DMS79 treated with DMSO at 0.1 percent for 48 hours (cell line): ENCODE results near the gene MRRF.
"Not testable (repeated sequence)": the region's sequence is repeated elsewhere in the genome, so short reads cannot be mapped to it uniquely, and the experiment has no call there.

Experiments
- DNase-seq: peaks from one replicate; lab custom pipeline; 2025; lab: John Stamatoyannopoulos, UW

Gene MRRF

DNA sequence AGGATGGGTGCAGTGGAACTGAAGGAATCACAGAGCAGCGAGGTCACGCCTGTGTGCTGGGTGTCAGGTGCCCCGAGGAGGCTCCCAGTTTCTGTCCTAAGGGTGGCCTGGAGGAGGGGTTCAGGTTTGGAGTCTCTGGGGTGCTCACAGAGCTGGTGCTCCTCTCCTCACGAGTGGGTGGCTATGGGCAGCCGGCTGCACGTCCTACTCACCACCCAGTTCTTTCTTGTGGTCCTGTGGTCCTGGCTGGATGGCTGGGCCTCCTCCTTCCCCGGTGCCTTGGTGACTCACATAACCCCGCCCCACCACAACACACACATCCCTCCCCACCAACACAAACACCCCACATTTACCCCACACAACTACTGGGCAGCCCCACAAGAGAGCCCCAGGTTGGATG lies 96.2 kb downstream of the MRRF start:
- no peak for DNase-seq

DNA sequence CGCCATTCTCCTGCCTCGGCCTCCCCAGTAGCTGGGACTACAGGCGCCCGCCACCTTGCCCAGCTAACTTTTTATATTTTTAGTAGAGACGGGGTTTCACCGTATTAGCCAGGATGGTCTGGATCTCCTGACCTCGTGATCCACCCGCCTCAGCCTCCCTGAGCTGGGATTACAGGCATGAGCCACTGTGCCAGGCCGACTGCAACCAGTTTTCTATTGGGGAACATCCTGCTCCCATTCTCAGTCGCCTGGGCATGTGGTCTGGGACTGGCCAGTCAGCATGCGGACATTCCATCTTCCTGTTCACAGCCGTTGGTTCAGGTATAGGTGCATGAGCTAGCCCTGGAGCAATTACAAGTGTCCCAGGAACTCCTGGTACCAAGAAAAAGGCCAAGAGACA lies 98.4 kb downstream of the MRRF start:
- DNase-seq: not testable (repeated sequence)

DNA sequence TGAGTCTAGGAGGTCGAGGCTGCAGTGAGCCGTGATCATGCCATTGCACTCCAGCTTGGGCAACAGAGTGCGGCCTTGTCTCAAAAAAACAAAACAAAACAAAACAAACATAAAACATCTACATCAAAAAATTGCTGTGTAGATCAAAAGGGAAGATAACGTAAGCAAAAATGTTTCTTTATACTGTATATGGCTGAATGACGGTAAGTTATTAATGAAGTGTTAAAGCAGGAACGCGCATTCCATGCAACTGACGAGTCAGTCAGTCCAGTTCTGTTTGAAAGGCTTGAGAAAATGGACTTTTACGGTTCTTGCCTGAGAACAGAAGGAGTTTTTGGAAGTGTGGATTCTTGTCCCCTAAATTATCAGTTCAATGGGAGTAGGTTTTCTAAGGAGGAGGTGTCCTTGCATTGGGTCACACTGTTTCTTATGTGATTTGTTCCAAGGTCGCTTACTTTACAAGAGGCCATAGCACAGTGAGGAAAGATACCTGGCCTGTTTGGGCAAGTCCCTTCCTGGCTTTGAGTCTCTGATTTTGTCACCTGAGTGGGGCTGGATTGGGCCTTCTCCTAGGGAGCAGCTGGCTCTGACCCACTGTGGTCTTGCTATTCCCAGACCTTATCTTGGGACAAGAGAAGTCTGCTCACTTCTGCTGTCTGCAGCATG lies 99.6 kb downstream of the MRRF start:
- DNase-seq: peak; percentile 16

DNA sequence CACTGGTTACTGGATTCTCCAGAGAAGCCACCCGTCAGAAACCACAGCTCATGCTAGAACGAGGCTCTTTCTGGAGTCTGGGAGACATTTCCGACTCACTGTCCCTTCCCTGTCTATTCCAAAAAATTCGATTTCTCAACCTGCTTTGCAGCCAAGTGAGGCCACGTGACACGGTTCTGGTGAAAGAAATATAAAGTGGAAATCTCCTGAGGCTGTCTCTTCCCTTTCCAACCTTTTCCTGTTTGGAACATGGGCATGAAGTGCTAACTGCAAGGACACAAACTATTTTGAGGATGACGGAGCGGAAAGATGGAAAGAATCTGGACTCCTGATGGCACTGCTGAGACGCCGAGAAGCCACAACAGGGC lies 100.1 kb downstream of the MRRF start:
- no peak for DNase-seq

DNA sequence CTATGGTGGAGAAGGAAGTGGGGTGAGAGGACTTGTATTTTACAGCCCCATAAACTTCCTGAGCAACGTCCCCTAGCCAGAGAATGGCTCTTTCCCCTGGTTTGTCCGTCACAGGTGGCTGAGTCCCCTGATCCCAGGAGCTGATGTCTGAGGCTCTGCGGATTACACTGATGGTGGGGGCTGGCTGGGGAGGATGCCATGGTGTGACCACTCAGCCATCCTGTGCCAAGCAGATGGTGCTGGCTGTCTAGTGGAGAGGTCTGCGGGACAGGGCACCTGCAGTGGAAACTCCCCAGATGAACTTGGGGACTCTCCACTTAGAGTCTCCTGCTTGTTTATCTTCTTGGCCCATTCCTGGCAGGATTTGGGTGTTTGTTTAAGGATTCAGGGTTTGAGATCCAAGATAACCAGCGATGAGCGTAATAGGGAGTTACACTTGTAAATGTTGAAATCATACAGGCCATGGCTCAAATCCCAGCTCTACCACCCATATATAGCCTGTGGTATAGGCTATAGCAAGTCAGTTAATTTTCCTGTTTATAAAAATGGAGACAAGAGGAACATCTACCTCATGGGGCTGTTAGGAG lies 101.5 kb downstream of the MRRF start:
- DNase-seq: no peak

DNA sequence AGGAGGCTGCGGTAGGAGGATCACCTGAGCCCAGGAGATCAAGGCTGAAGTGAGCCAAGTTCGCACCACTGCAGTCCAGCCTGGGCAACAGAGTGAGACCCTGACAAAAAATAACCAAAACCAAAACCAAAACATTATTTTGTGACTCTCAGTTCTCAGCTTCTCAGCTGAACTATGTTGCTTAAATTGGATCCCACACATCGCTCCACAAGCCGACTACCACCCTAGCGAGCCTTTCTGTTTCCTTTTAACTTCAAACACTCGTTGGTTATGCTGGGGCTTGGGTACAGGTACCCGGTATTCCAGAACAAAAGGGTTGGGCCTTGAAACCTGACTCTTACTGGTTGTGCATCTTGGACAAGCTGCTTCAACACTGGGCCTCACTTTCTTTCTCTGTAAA lies 102.4 kb downstream of the MRRF start:
- DNase-seq: no peak

DNA sequence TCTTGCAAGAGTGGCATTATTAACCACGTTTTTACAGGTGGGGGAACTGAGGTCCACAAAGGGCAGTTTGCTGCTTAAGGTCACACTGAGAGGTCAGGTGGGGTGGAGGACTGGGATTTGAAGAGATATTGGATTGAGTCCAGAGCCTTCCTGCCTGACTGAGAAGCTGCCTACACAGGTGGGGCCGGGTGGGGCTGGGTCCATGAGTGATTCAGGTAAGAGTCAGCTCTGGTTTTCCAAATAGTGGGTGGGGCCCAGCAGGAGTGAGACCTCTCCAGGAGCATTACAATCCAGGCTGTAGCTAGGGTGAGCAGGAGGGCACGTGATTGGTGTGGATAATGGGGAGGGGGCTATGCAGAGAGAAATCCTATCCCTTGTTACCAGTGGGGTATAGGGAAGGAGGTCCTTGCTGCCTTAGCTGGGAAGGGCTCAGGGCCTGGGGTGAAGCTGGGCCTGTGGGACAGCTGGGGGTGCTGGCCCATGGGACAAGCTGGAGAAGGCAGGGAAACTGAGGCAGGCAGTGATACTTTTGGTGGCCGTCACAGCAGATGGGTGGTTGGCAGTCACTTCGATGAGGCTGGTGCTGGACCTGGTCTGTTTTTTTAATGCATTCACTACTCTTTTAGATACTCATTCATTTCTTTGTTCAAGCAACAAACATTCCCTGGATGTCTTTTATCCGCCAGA lies 103.2 kb downstream of the MRRF start:
- DNase-seq: no peak

DNA sequence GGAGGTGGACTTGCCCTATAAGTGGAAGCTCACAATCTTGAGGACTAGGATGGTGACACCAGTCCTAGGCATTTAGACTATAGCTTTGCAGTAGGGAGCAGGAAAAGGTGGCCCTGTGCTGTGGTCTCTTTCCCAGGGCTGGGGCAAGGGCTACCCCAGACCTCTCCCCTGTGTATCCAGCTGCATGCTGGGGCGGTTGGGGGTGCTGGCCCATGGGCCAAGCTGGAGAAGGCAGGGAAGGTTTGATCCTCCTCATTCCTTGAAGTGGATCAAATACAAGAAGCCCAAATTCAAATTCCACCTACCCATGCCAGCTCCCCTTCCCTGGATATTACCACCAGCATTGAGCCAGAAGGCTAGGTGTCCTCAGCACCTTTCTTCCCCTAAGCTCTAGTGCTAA lies 104.0 kb downstream of the MRRF start:
- DNase-seq: no peak

DNA sequence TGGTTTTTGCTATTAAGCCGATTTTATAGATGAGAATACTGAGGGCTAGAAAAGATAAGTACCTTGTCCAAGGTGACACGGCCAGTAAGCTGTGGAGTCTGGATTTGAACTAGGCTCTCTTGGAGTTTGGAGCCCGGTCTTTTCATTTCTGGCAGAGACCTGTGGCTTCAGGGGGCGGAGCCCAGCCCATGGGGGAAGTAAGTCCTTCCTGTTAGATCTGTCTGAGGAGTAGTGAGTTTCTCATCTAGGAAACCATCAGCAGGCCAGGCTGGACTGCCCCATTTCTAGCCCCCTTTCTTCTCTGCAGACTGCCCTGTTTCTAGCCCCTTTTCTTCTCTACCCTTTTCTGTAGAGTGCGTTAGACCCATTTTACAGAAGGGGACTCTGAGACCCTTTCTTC lies 105.6 kb downstream of the MRRF start:
- no peak for DNase-seq

DNA sequence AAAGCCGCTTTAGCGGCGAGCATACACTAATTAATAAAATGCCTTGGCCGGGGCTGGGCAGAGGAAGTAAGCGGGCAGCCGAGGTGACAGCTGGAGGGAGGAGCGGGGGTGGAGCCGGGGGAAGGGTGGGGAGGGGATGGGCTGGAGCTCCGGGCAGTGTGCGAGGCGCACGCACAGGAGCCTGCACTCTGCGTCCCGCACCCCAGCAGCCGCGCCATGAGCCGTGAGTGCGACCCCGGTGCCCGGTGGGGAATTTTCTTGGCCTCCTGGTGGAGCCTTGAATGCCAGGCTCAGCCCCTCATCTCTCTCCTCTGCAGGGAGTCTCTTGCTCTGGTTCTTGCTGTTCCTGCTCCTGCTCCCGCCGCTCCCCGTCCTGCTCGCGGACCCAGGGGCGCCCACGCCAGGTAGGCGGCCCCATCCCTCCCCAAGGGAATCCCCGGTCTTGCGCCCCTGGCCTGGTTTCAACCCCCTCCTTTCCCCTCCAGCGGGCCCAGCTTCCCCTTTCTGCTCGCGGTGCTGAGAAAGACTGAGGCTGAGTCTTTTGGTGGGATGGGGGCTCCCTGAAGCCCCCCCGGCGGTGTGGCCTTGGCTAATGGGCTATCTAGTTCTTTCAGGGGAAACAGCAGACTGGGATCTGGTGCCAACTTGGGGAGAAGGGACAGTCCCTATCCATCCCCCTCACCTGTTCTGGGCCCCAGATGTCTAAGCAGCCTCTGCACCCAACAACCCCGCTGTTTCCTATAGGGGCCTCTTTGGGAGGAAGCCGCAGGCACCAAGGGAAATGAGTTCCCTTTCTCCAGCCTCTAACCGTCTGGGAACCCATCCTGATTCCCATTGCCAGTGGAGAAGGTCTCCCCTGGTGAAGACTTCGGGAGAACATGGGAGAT lies 106.4 kb downstream of the MRRF start, which contains the start of gene PTGS1:
PTGS1 (plus strand) TSS at position 156 of the 887 bp plus-strand sequence; CDS start at position 217, 61 bp downstream.
- no peak for DNase-seq

DNA sequence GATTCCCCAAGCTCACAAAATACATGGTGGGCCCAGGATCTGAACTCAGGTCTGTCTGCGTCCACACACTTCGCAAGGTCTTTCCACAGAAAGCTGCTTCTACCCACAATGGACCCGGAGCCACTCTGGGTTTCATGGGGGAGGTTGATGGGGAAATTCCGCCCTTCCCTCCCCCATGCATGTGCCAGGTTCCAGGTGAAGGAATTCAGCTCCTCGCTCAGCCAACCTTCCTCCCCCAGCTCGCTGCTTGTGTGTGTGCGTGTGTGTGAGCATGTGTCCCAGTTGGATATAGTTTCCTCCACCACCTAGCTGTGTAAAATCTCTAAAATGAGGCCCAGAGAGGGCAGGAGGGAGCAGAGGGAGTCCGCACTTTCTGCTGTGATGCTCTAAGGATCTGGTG lies 107.2 kb downstream of the MRRF start:
- no peak for DNase-seq

DNA sequence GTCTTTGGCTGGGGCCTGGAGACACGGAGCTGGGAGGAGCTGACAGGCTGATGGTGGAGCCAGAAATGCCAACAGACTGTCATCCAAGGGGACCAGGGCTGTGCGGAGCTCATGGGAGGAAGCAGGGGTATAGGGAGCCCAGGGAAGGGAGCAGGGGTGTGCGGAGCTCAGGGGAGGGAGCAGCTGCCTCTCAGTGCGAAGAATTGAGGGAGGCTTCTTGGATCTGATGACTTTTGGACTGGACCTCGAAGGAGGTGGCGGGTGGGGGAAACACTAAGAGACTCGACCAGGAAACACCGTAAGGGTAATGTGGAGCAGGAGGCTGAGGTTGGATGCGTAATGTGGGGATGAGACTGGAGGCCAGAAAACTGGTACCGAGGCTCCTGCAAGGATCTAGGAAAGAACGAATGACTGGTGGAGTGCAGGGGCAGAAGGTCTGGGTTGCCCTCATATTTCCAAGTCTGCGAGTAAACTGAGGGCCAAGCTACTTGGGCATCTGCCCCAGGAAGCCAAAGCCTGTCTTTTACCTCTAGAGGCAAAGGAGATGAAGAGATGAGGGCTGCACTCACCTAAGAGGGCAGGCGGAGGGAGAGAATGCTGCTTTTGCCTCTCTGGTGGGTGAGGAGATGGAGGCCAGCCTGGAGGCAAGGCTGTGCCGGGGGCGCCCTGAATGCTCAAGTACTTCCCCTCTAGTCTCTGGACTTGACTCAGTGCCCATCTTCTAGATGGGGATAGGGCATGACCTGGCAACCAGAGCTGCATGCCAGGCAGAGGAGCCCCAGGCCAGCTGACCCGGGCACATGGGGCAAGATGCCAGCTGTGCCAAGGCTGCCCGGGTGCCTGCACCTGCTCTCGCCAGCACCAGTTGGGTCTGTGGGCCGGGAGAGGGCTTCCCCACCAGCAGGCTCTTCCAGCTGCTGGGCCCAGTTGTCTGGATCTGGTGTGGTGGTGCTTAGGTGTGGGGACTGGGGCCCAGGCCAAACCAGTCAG lies 108.5 kb downstream of the MRRF start:
- no peak for DNase-seq

DNA sequence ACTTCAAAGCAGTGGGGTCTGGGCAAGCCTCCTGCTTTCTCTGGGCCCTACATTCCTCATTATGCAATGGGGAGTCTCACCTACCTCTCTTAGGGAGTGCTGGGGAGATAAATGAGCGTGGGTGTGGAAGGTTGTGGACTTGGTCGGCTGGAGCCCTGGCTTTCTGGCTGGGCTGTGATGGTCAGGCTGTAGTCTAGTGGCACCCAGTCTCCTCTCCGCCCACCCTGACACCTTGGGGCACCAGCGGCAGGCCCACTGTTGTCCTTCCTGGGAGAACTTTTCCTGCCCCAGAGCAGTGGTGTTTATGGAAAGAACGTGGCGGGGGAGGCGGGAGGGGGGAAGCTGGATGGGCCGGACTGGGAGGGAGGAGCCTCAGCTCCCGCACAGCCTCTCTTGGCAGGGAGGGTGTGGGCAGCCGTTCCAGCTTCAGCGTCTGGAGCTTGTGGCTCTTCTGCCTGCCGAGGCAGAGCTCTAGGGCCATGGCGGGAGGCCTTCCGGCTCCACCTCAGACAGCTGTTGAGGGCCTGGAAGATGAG lies 110.3 kb downstream of the MRRF start:
- DNase-seq: no peak

DNA sequence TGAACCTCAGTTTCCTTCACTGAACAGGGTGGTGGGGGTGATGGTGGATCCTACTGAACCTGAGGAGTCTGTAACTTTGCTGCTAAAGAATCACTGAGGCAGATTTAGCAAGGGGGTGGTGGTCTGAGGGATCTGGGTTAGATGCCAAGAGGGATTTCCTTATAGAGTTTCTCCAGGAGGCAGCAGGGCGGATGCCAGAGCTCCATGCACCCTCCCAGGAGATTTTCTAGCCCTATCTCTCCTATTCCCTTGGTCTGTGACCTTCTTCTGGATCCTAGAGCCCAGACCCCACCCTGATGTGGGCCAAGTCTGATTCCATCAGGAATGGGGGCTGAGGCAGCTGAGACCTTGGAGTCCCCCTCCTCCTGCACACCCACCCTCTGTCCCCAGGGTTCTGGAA lies 112.1 kb downstream of the MRRF start:
- DNase-seq: no peak

DNA sequence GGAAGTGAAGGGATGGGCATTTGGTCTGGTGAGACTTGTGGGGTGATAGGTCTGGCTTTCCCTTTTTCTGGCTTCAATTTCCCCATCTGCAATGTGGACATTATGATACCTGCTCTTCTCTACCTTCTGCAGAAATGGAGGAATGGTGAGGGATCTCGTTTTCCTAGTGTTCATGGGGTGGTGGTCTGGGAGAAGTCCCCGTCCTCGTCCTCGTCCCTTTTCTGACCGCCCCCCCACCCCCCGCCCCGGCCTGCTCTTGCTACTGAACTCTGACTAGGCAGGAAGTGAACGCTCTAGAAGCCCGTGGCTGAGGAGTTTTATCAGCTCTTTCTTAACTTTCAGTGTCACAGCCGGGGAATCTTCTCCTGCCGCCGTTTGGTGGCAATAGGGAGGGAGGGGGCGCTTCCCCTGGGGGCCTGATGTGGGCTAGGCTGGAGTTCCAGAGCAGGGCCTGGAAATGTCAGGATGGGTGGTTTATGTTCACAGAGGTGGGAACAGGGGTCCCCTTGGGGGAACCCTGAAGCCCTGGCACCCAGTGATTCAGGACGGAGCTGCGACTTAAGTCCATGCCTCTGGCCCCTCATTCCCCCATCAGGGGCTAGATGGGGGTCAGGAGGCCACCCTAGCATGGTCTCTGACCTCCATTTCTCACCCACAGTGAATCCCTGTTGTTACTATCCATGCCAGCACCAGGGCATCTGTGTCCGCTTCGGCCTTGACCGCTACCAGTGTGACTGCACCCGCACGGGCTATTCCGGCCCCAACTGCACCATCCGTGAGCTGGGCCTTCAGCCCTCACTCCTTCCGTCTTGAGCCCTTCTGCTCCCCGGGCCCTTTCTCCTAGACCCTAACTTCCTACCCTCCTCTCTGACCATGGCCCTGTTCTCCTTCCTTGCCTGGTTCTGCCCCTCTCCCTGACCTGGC lies 112.8 kb downstream of the MRRF start:
- no peak for DNase-seq

DNA sequence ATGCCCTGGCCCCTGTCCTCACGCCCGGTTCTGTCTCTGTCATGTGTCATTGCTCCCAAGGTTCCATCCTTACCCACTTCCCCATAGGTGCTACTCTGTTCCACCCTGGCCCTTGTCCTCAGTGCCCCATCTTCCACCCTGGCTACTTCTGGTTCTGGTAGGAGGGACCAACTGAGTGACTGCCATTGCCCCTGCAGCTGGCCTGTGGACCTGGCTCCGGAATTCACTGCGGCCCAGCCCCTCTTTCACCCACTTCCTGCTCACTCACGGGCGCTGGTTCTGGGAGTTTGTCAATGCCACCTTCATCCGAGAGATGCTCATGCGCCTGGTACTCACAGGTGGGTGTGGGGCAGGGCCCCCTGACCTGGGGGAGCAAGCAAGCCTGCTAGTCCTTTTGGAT lies 113.6 kb downstream of the MRRF start:
- no peak for DNase-seq

DNA sequence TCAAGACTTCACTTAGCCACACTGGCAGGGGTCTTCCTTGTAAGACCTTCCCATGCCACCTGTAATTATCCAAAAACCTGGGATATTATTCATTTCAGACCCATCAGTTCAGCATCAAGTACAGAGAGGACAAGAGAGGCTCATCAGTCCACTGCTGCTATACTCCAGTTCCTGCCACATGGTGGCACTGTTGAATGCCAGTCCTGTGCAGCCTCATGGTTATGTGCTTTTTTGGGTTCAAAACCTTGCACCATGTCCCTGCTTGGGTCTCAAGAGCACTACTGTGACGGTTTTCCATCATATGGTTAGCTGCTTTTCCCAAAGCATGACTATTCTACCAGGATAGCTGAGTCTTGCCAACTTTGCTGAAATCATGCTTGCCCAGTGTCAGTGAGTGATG lies 114.7 kb downstream of the MRRF start:
- no peak for DNase-seq

DNA sequence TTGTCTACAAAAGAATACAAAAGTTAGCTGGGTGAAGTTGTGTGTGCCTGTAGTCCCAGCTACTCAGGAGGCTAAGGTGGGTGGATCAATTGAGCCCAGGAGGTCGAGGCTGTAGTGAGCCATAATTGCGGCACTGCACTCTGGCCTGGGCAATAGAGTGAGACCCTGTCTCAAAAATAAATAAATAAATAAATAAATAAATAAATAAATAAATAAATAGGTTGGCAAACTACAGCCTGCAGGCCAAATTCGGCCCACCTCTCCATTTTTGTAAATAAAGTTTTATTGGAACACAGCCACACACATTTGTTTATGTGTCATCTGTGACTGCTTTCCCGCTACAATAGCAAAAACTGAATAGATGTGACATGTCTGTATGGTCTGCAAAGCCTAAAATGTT lies 115.6 kb downstream of the MRRF start:
- DNase-seq: no peak
